OCI-LY1 (cell line): ENCODE results near the gene HSDL1.

ENCODE experiments used
- CTCF ChIP-seq: fragments of 200-600 bp; sonication (generic), shearing (Covaris generic); IDR thresholded peaks from 2 replicates; pipeline ENCODE4 v1.5.1; 2017; ENCODE audit warnings: mild to moderate bottlenecking, antibody characterized with exemption, low read length, moderate library complexity, mixed read lengths
- EZH2 ChIP-seq: fragments of 200-600 bp; sonication (generic), shearing (Covaris generic); IDR thresholded peaks from 2 replicates; pipeline ENCODE4 v1.8.0; 2017; ENCODE audit warnings: borderline replicate concordance, mixed run types, mild to moderate bottlenecking, antibody characterized with exemption, low read length, moderate library complexity, mixed read lengths

GRCh38 chr16:84137287-84137686, 7.7 kb downstream of the HSDL1 start:
- TF ChIP-seq EZH2 (no peak), CTCF (no peak)
